ENCODE measurements around the gene HBM.
"Not testable (repeated sequence)": the region's sequence is repeated elsewhere in the genome, so short reads cannot be mapped to it uniquely, and the experiment has no call there.

Gene HBM

DNA sequence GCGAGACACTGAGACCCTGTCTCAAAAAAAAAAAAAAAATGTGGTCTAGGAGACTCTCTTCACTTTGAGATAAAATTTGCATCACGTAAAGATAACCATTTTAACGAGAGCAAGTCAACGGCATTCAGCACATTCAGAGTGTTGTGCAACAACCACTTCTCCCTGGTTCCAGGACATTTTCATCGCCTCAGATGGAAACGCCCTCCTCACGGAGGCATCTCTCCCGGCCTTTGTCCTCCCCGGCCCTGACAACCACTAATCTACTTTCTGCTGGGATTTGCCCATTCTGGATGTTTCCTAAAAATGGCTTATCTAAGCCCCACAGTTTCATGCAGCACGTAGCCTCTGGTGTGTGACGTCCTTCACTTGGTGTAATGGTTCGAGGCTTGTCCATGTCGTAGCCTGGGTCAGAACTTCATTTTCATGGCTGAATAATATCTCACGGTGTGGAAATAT lies 21.0 kb upstream of the HBM start:
- Histone ChIP-seq H3K27ac (ENCODE audit: poor library complexity, severe bottlenecking) (no peak overlapping the region), H3K9me3 (ENCODE audit: severe bottlenecking) (no peaks in the 10 kb centered on the region), H3K36me3 (ENCODE audit: low read depth) (no peaks in the 10 kb centered on the region), H3K4me3 (ENCODE audit: severe bottlenecking) (no peak overlapping the region), H3K4me1 (ENCODE audit: insufficient read depth, poor library complexity, severe bottlenecking) (no peaks in the 10 kb centered on the region), H3K27me3 (ENCODE audit: insufficient read depth, poor library complexity, severe bottlenecking) (no peaks in the 10 kb centered on the region)
- ATAC-seq (ENCODE audit: low read depth), result no peak
- TF ChIP-seq, protein P1, sequence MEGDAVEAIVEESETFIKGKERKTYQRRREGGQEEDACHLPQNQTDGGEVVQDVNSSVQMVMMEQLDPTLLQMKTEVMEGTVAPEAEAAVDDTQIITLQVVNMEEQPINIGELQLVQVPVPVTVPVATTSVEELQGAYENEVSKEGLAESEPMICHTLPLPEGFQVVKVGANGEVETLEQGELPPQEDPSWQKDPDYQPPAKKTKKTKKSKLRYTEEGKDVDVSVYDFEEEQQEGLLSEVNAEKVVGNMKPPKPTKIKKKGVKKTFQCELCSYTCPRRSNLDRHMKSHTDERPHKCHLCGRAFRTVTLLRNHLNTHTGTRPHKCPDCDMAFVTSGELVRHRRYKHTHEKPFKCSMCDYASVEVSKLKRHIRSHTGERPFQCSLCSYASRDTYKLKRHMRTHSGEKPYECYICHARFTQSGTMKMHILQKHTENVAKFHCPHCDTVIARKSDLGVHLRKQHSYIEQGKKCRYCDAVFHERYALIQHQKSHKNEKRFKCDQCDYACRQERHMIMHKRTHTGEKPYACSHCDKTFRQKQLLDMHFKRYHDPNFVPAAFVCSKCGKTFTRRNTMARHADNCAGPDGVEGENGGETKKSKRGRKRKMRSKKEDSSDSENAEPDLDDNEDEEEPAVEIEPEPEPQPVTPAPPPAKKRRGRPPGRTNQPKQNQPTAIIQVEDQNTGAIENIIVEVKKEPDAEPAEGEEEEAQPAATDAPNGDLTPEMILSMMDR (IDR thresholded peaks at IDR 0.05; ENCODE audit: poor library complexity, severe bottlenecking), result no peak
- DNase-seq (ENCODE audit: low spot score), result no peak

DNA sequence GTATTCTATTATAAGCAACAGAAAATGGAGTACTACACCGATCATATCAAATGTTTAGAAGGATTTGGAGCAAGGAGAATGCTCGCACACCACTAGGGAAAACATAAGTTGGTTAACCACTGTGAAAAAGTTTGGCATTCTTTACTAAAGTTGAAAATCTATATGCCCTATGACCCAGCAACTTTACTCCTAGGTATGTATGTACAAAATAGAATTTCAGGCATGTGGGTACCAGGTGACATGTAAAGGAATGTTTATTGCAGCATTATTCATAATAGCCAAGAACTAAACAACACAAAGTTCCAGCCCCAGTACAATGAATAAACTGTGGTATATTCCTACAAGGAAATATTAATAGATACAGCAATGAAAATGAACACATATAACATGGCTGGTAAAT lies 19.1 kb upstream of the HBM start:
- DNase-seq (ENCODE audit: low spot score) (no peak), ATAC-seq (ENCODE audit: low read depth) (no peak)
- no peak overlapping the region for H3K27ac ChIP-seq (ENCODE audit: poor library complexity, severe bottlenecking)
- H3K36me3 ChIP-seq (ENCODE audit: low read depth), result no peaks in the 10 kb centered on the region
- no peaks in the 10 kb centered on the region for H3K9me3 ChIP-seq (ENCODE audit: severe bottlenecking)
- H3K27me3 ChIP-seq (ENCODE audit: insufficient read depth, poor library complexity, severe bottlenecking), result no peaks in the 10 kb centered on the region
- no peaks in the 10 kb centered on the region for H3K4me1 ChIP-seq (ENCODE audit: insufficient read depth, poor library complexity, severe bottlenecking)
- H3K4me3 ChIP-seq (ENCODE audit: severe bottlenecking), result no peak overlapping the region
- TF ChIP-seq, protein P1 (IDR thresholded peaks at IDR 0.05; ENCODE audit: poor library complexity, severe bottlenecking), result no peak

DNA sequence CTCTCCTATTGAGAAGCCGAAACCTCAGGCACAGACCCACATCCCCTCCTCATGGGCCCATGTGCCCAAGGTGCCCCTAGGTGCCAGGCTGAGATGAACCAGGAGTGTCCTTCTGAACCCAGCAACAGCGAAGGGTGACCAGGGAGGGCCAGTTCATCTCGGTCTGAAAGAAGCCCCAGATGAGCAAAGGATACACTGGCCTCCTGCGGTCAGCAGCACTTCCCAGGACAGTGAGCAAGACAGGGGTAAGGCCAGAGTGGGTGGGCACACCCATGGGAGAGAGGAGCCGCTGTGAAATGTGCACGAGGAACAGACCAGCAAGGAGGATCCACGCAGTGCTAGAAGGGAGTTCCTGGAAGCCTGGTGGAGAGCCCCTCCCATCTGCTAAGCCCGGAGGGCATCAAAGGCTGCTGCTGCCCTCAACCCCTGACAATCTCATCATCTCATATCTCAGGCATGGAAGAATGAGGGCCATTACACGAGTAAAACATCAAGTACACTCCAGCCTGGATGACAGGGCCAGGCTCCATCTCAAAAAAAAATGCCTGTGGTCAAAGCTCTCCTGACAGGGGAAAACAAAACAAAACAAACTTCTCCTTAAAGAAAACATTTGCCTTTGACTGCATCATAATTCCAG lies 16.6 kb upstream of the HBM start:
- Histone ChIP-seq H3K27me3 (ENCODE audit: insufficient read depth, poor library complexity, severe bottlenecking) (no peaks in the 10 kb centered on the region), H3K4me3 (ENCODE audit: severe bottlenecking) (no peak overlapping the region), H3K4me1 (ENCODE audit: insufficient read depth, poor library complexity, severe bottlenecking) (no peaks in the 10 kb centered on the region), H3K27ac (ENCODE audit: poor library complexity, severe bottlenecking) (no peak overlapping the region), H3K36me3 (ENCODE audit: low read depth) (no peaks in the 10 kb centered on the region), H3K9me3 (ENCODE audit: severe bottlenecking) (no peaks in the 10 kb centered on the region)
- TF ChIP-seq, protein P1 (IDR thresholded peaks at IDR 0.05; ENCODE audit: poor library complexity, severe bottlenecking), result no peak
- DNase-seq (ENCODE audit: low spot score) (no peak), ATAC-seq (ENCODE audit: low read depth) (no peak)

- H3K9me3 ChIP-seq (ENCODE audit: severe bottlenecking), result no peaks in the 10 kb centered on the region
- ATAC-seq (ENCODE audit: low read depth) (no peak), DNase-seq (ENCODE audit: low spot score) (no peak)
- no peaks in the 10 kb centered on the region for H3K36me3 ChIP-seq (ENCODE audit: low read depth)
- no peak within 1 kb of the TSS for H3K27ac ChIP-seq (ENCODE audit: poor library complexity, severe bottlenecking)
- TF ChIP-seq, protein P1 (IDR thresholded peaks at IDR 0.05; ENCODE audit: poor library complexity, severe bottlenecking), result no peak
- H3K27me3 ChIP-seq (ENCODE audit: insufficient read depth, poor library complexity, severe bottlenecking), result no peaks in the 10 kb centered on the region
- H3K4me1 ChIP-seq (ENCODE audit: insufficient read depth, poor library complexity, severe bottlenecking), result no peaks in the 10 kb centered on the region
- no peak within 1 kb of the TSS for H3K4me3 ChIP-seq (ENCODE audit: severe bottlenecking)
Measured at GRCh38 chr16:152141-153128, 13.3 kb upstream of the HBM start, which contains the start of gene HBZ. Gene HBZ, plus strand, starts transcription at chr16:152644. Its CDS starts 266 bp downstream, at chr16:152910.

DNA sequence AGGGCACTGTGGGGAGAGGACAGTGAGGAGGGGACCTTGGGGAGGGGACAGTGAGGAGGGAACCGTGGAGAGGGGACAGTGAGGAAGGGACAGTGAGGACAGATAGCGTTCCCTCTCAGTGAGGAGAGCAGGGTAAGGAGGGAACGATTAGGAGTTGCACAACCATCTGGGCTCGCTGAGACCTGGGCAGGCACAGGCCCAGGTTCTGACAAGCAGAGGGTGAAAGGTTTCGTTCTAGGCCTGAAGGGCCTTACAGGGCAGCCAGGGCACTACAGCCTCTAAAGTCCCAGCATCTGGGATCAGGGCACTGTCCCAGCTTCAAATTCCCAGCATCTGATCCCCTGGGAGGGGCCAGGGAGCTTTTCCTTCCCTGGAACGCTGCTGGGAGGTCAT lies 12.7 kb upstream of the HBM start:
- not testable (repeated sequence) for H3K27me3 ChIP-seq (ENCODE audit: insufficient read depth, poor library complexity, severe bottlenecking)

DNA sequence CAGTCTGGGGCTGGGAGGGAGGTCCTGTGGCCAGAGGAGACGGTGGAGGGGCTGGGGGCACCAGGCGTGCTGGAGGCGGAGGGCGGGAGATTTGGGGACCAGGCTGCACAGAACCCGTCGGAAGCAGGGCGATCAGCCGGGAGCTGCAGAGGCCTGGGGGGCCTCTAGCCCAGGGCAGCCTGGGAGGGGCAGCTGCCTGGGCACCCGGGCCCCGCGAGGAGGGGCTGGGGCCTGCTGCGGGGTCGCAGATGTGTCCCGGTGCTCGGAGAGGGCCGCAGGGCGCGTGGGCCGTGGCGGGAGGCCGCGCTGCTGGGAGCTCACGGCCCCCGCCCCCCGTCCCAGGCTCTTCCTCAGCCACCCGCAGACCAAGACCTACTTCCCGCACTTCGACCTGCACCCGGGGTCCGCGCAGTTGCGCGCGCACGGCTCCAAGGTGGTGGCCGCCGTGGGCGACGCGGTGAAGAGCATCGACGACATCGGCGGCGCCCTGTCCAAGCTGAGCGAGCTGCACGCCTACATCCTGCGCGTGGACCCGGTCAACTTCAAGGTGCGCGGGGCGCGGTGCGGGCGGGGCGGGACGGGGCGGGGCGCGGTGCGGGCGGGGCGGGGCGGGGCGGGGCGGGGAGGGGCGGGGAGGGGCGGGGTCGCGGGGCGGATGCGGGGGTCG lies 12.1 kb upstream of the HBM start:
- H3K4me3 ChIP-seq (ENCODE audit: severe bottlenecking), result not testable (repeated sequence)

More for the DNA sequence above, 12.7 kb upstream of the HBM start:
- not testable (repeated sequence) for H3K36me3 ChIP-seq (ENCODE audit: low read depth); H3K27ac ChIP-seq (ENCODE audit: poor library complexity, severe bottlenecking); H3K9me3 ChIP-seq (ENCODE audit: severe bottlenecking); H3K4me3 ChIP-seq (ENCODE audit: severe bottlenecking); H3K4me1 ChIP-seq (ENCODE audit: insufficient read depth, poor library complexity, severe bottlenecking); DNase-seq (ENCODE audit: low spot score)
- peak; percentile 18; the same call in 1 of the 3 replicates for ATAC-seq (ENCODE audit: low read depth)

More for the DNA sequence above, 12.1 kb upstream of the HBM start:
- H3K9me3 ChIP-seq (ENCODE audit: severe bottlenecking); H3K27ac ChIP-seq (ENCODE audit: poor library complexity, severe bottlenecking); H3K27me3 ChIP-seq (ENCODE audit: insufficient read depth, poor library complexity, severe bottlenecking); DNase-seq (ENCODE audit: low spot score); H3K4me1 ChIP-seq (ENCODE audit: insufficient read depth, poor library complexity, severe bottlenecking); H3K36me3 ChIP-seq (ENCODE audit: low read depth): not testable (repeated sequence)
- ATAC-seq (ENCODE audit: low read depth), result 0 out of 3 replicates have a peak, but pooled peaks have one; percentile 7
